CD14-positive monocyte (primary cell): ENCODE results near the gene LEPR. TPM values are rescaled to one million over a fixed set of nuclear protein-coding genes. Genes with fewer than 3 reads are reported as not detected.

Experiments
- DNase-seq, 3 donors: peaks; one replicate each; pipeline ENCODE4 v3.0.0-alpha.2; 2011 to 2022
- H2AFZ ChIP-seq: 2 replicates; pipeline ENCODE4 v1.6.0; 2012; ENCODE audit warnings: mild to moderate bottlenecking, low read depth, low read length, inconsistent platforms; ENCODE audit not compliant: insufficient read depth, poor library complexity, severe bottlenecking
- H3K27ac ChIP-seq, 2 donors: 1 replicate in 1 of 2; 2 replicates in 1 of 2; pipeline ENCODE4 v1.5.1; 2012 to 2013; ENCODE audit warnings: low read length in 2 of 2, control low read depth in 1 of 2, inconsistent platforms in 1 of 2, low read depth in 1 of 2, mild to moderate bottlenecking in 1 of 2
- H3K27me3 ChIP-seq, 2 donors: one replicate each; pipeline versions ENCODE4 v1.6.0 to v1.6.1; 2011 to 2013; ENCODE audit warnings: low read length in 2 of 2; ENCODE audit not compliant: control insufficient read depth in 2 of 2, insufficient read depth in 2 of 2
- H3K36me3 ChIP-seq, 2 donors: replicated peaks in 1 of 2; 1 replicate in 1 of 2; 2 replicates in 1 of 2; pipeline versions ENCODE4 v1.5.1 to v1.6.1; 2012 to 2013; ENCODE audit warnings: low read length in 2 of 2, control low read depth in 1 of 2, inconsistent platforms in 1 of 2, mild to moderate bottlenecking in 1 of 2; ENCODE audit not compliant: insufficient read depth in 2 of 2, control insufficient read depth in 1 of 2
- H3K4me1 ChIP-seq, 2 donors: 1 replicate in 1 of 2; 2 replicates in 1 of 2; pipeline versions ENCODE4 v1.5.1 to v1.6.1; 2012 to 2013; ENCODE audit warnings: low read length in 2 of 2, control low read depth in 1 of 2, inconsistent platforms in 1 of 2, mild to moderate bottlenecking in 1 of 2, moderate library complexity in 1 of 2; ENCODE audit not compliant: insufficient read depth in 2 of 2, control insufficient read depth in 1 of 2
- H3K4me2 ChIP-seq: replicated peaks from 2 replicates; pipeline ENCODE3; 2012; ENCODE audit warnings: low read length, moderate library complexity, mild to moderate bottlenecking; ENCODE audit not compliant: poor library complexity, severe bottlenecking; ENCODE audit errors: extremely low read depth
- H3K4me3 ChIP-seq, 3 experiments: fragments of 200-600 bp in 1 of 3; sonication (generic) in 1 of 3; replicated peaks in 1 of 3; 1 replicate in 2 of 3; 2 replicates in 1 of 3; pipeline ENCODE4 v1.5.1; 2011 to 2013; ENCODE audit warnings: low read length in 3 of 3, mild to moderate bottlenecking in 3 of 3, control low read depth in 2 of 3, low read depth in 2 of 3, inconsistent platforms in 1 of 3, moderate library complexity in 1 of 3
- H3K79me2 ChIP-seq: 2 replicates; pipeline ENCODE4 v1.6.0; 2012; ENCODE audit warnings: mild to moderate bottlenecking, control low read depth, inconsistent platforms, low read length, moderate library complexity; ENCODE audit not compliant: insufficient read depth
- H3K9ac ChIP-seq: 2 replicates; pipeline ENCODE4 v1.6.0; 2017; ENCODE audit warnings: low read length, mild to moderate bottlenecking; ENCODE audit not compliant: insufficient read depth, poor library complexity, severe bottlenecking
- H3K9me3 ChIP-seq, 2 donors: replicated peaks in 1 of 2; 1 replicate in 1 of 2; 2 replicates in 1 of 2; pipeline versions ENCODE4 v1.5.1 to v1.6.1; 2012 to 2013; ENCODE audit warnings: low read length in 2 of 2, control low read depth in 1 of 2; ENCODE audit not compliant: control insufficient read depth in 1 of 2, insufficient read depth in 1 of 2
- H4K20me1 ChIP-seq: 2 replicates; pipeline ENCODE4 v1.6.0; 2012; ENCODE audit warnings: mild to moderate bottlenecking, low read length, control low read depth, moderate library complexity; ENCODE audit not compliant: insufficient read depth
- H3K27ac Mint-ChIP-seq, 7 donors: one replicate each; pipeline ENCODE4 v1.8.0; 2020; ENCODE audit warnings: mild to moderate bottlenecking in 7 of 7, mixed read lengths in 7 of 7, moderate library complexity in 6 of 7, inconsistent platforms in 2 of 7
- H3K27me3 Mint-ChIP-seq, 3 donors: one replicate each; pipeline ENCODE4 v1.8.0; 2021 to 2022; ENCODE audit warnings: low read depth in 3 of 3, mild to moderate bottlenecking in 3 of 3, mixed read lengths in 3 of 3, moderate library complexity in 3 of 3, inconsistent platforms in 1 of 3
- H3K36me3 Mint-ChIP-seq, 2 donors: one replicate each; pipeline ENCODE4 v1.8.0; 2020; ENCODE audit warnings: mixed read lengths in 2 of 2, inconsistent platforms in 1 of 2, mild to moderate bottlenecking in 1 of 2
- H3K4me1 Mint-ChIP-seq: one replicate; pipeline ENCODE4 v1.8.0; 2020; ENCODE audit warnings: mild to moderate bottlenecking, mixed read lengths
- H3K4me3 Mint-ChIP-seq, 2 donors: one replicate each; pipeline ENCODE4 v1.8.0; 2020; ENCODE audit warnings: mild to moderate bottlenecking in 2 of 2, mixed read lengths in 2 of 2, moderate library complexity in 1 of 2
- H3K9me3 Mint-ChIP-seq, 7 donors: one replicate each; pipeline ENCODE4 v1.8.0; 2020 to 2022; ENCODE audit warnings: mixed read lengths in 7 of 7, mild to moderate bottlenecking in 6 of 7, moderate library complexity in 6 of 7, inconsistent platforms in 2 of 7
- WGBS: methylation state at CpG from one replicate; pipeline ENCODE4 v1.1.5; 2013; ENCODE audit warnings: missing lambda C conversion rate; ENCODE audit not compliant: insufficient coverage; 5-methylcytosine and 5-hydroxymethylcytosine counted together
- intact Hi-C, 2 donors: fragments of 100-400 bp; cut with micrococcal nuclease; formaldehyde crosslinking; loops; one replicate each; pipeline versions ENCODE4 v1.15.0 to v1.15.1; 2023
- polyA plus RNA-seq, 3 donors: library from polyadenylated mRNA; depleted of rRNA in 1 of 3; unstranded in 2 of 3; stranded (reverse) in 1 of 3; fragments of 300-500 nt in 2 of 3; fragments of >200 nt in 1 of 3; fragmentation: Illumina TruSeq in 2 of 3; gene quantifications; 1 replicate in 2 of 3; 2 replicates in 1 of 3; pipeline ENCODE4 v1.2.3, GENCODE V29; 2012 to 2021
- TF ChIP-seq, protein P1 (sequence below): fragments of 200-600 bp; IDR thresholded peaks from one replicate; pipeline ENCODE4 v1.8.0; 2022; ENCODE audit warnings: antibody characterized with exemption, mild to moderate bottlenecking

Gene LEPR
- polyA plus RNA-seq, 3 donors, result 0.85 to 3.0 (median 1.0) TPM

DNA sequence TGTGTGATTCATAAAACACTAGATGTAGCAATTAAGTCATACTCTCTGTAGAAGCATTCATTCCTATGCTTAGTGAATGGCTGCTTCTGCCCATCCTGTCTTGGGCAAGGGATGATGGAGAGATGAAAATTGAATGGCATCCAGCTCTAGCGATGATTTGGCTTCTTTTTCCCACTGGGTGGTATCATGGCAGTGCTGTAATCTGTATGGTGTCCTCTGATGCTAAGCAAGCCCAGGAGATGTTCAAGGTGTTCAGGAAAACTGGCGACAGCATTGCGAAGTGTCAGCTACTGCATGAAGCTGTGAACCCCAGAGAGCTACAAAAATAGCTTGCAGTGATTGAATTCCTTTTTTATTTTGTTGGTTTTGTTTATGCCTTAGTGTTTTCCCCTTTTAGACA lies 48.9 kb upstream of the LEPR start:
- no peaks in the 10 kb centered on the region for H3K36me3 ChIP-seq
- no peaks in the 10 kb centered on the region for H3K79me2 ChIP-seq
- peaks cover 0 to 3% (median 0%) of the 10 kb centered on the region in 3 donors for H3K27me3 Mint-ChIP-seq
- TF ChIP-seq, protein P1, sequence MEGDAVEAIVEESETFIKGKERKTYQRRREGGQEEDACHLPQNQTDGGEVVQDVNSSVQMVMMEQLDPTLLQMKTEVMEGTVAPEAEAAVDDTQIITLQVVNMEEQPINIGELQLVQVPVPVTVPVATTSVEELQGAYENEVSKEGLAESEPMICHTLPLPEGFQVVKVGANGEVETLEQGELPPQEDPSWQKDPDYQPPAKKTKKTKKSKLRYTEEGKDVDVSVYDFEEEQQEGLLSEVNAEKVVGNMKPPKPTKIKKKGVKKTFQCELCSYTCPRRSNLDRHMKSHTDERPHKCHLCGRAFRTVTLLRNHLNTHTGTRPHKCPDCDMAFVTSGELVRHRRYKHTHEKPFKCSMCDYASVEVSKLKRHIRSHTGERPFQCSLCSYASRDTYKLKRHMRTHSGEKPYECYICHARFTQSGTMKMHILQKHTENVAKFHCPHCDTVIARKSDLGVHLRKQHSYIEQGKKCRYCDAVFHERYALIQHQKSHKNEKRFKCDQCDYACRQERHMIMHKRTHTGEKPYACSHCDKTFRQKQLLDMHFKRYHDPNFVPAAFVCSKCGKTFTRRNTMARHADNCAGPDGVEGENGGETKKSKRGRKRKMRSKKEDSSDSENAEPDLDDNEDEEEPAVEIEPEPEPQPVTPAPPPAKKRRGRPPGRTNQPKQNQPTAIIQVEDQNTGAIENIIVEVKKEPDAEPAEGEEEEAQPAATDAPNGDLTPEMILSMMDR, result no peak
- no peak overlapping the region for H3K27ac Mint-ChIP-seq
- no peak overlapping the region for H3K4me3 ChIP-seq
- no peak overlapping the region for H2AFZ ChIP-seq
- H3K4me1 ChIP-seq, result no peaks in the 10 kb centered on the region
- peaks cover 2 to 8% (median 4%) of the 10 kb centered on the region in 7 donors for H3K9me3 Mint-ChIP-seq
- no peak overlapping the region for H3K4me3 Mint-ChIP-seq
- H3K4me1 Mint-ChIP-seq, result no peaks in the 10 kb centered on the region
- no peak overlapping the region for H3K9ac ChIP-seq
- no peaks in the 10 kb centered on the region for H3K27me3 ChIP-seq
- no peaks in the 10 kb centered on the region for H4K20me1 ChIP-seq
- no peaks in the 10 kb centered on the region for H3K9me3 ChIP-seq
- intact Hi-C loops, result no loop called here
- 95% methylated on average over 3 of the region's 3 CpGs for WGBS
- H3K36me3 Mint-ChIP-seq, result no peaks in the 10 kb centered on the region
- H3K27ac ChIP-seq, result no peak overlapping the region
- no peak for DNase-seq
- H3K4me2 ChIP-seq, result no peak overlapping the region

DNA sequence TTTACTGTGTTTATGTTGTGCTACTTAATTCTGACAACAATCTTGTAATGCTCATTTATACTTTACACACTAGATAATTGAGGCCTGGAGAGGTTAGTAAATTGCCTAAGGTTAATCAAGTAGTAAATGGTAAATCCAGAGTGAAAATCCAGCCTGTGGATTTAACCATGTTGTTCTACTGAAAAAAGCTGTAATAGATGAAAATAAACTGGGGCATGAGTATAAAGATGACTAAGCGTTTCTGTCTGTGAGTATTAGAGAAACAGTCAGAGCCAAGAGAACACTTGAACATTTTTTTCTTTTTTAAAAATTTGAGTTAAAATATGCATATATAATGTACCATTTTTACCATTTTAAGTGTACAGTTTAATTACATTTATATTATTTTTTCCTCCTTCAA lies 47.9 kb upstream of the LEPR start:
- peaks cover 0 to 3% (median 0%) of the 10 kb centered on the region in 3 donors for H3K27me3 Mint-ChIP-seq

More for the DNA sequence above, 47.9 kb upstream of the LEPR start:
- WGBS, result no CpG with 5 or more reads among the region's 1 CpG
- H3K4me3 Mint-ChIP-seq, result no peak overlapping the region
- no peaks in the 10 kb centered on the region for H3K27me3 ChIP-seq
- H2AFZ ChIP-seq, result no peak overlapping the region
- no peaks in the 10 kb centered on the region for H3K79me2 ChIP-seq
- no peaks in the 10 kb centered on the region for H4K20me1 ChIP-seq
- intact Hi-C loops, result no loop called here
- no peaks in the 10 kb centered on the region for H3K36me3 Mint-ChIP-seq
- DNase-seq, result no peak
- no peaks in the 10 kb centered on the region for H3K9me3 ChIP-seq
- no peak overlapping the region for H3K4me3 ChIP-seq
- H3K9ac ChIP-seq, result no peak overlapping the region
- no peaks in the 10 kb centered on the region for H3K4me1 Mint-ChIP-seq
- no peak overlapping the region for H3K27ac Mint-ChIP-seq
- TF ChIP-seq, protein P1, result no peak
- no peaks in the 10 kb centered on the region for H3K4me1 ChIP-seq
- no peaks in the 10 kb centered on the region for H3K36me3 ChIP-seq
- H3K27ac ChIP-seq, result no peak overlapping the region
- H3K9me3 Mint-ChIP-seq, result peaks cover 2 to 8% (median 4%) of the 10 kb centered on the region in 7 donors
- no peak overlapping the region for H3K4me2 ChIP-seq
